ENCODE data around the gene ATAD3A. TPM values are rescaled to one million over a fixed set of nuclear protein-coding genes. Genes with fewer than 3 reads are reported as not detected.
"Not testable (repeated sequence)": the region's sequence is repeated elsewhere in the genome, so short reads cannot be mapped to it uniquely, and the experiment has no call there.

The ATAD3A gene
- total and polyA plus RNA-seq, 9 of the 15 experiments (the other 6 are each of a cell fraction or from before 2014, with no cell fraction given): 0.10 to 173 (median 36.7) TPM

GRCh38 chr1:1505366-1505798, 6.6 kb upstream of the ATAD3A start (continued):
- TF ChIP-seq ZBTB40 (IDR thresholded peaks at IDR 0.05) (peak; percentile 79), MGA (IDR thresholded peaks at IDR 0.05) (0 out of 2 replicates have a peak, but pooled peaks have one; percentile 26), ZBTB12 (CRISPR knock-in tag; IDR thresholded peaks at IDR 0.05) (peak; percentile 19; the same call in 1 of the 2 replicates), ATF1 (tag; IDR thresholded peaks at IDR 0.05) (peak; percentile 69)
- not testable (repeated sequence) for TF ChIP-seq ZBTB40, ATF1 (CRISPR knock-in tag; IDR thresholded peaks at IDR 0.05)

All from K562 (cell line).